Nephron progenitor cell (in vitro differentiated cells): ENCODE results near the gene SORBS1.

Experiments
- DNase-seq: peaks from one replicate; pipeline ENCODE4 v3.0.0; 2021
- H3K27ac Mint-ChIP-seq: 2 replicates; pipeline ENCODE4 v1.8.0; 2021; ENCODE audit warnings: mild to moderate bottlenecking, moderate library complexity, mixed read lengths
- H3K27me3 Mint-ChIP-seq: 2 replicates; pipeline ENCODE4 v1.8.0; 2021; ENCODE audit warnings: mild to moderate bottlenecking, low read depth, mixed read lengths; ENCODE audit not compliant: poor library complexity
- H3K36me3 Mint-ChIP-seq: 2 replicates; pipeline ENCODE4 v1.8.0; 2021; ENCODE audit warnings: low read depth, mixed read lengths
- H3K4me1 Mint-ChIP-seq: 2 replicates; pipeline ENCODE4 v1.8.0; 2021; ENCODE audit warnings: mixed read lengths
- H3K4me3 Mint-ChIP-seq: 2 replicates; pipeline ENCODE4 v1.8.0; 2021; ENCODE audit warnings: mild to moderate bottlenecking, moderate library complexity, mixed read lengths
- H3K9me3 Mint-ChIP-seq: 2 replicates; pipeline ENCODE4 v1.8.0; 2021; ENCODE audit warnings: mild to moderate bottlenecking, moderate library complexity, mixed read lengths
- CTCF ChIP-seq: fragments of 200-600 bp; sonication (generic); IDR thresholded peaks from 2 replicates; pipeline ENCODE4 v1.5.0; 2021; ENCODE audit warnings: antibody characterized with exemption

The SORBS1 gene

GRCh38 chr10:95524358-95525032 is 36.7 kb downstream of the SORBS1 start:
- H3K27ac Mint-ChIP-seq = no peak overlapping the region
- H3K27me3 Mint-ChIP-seq = no peaks in the 10 kb centered on the region

GRCh38 chr10:95522117-95522516 is 39.1 kb downstream of the SORBS1 start:
- H3K4me3 Mint-ChIP-seq = no peak overlapping the region
- H3K9me3 Mint-ChIP-seq = no peaks in the 10 kb centered on the region
- H3K36me3 Mint-ChIP-seq = no peaks in the 10 kb centered on the region
- no peaks in the 10 kb centered on the region for H3K4me1 Mint-ChIP-seq
- TF ChIP-seq CTCF = no peak
- DNase-seq = no peak
- no peak overlapping the region for H3K27ac Mint-ChIP-seq
- H3K27me3 Mint-ChIP-seq = no peaks in the 10 kb centered on the region

More at GRCh38 chr10:95524358-95525032, 36.7 kb downstream of the SORBS1 start:
- no peak overlapping the region for H3K4me3 Mint-ChIP-seq
- no peak for DNase-seq
- H3K36me3 Mint-ChIP-seq = no peaks in the 10 kb centered on the region
- TF ChIP-seq CTCF = no peak
- no peaks in the 10 kb centered on the region for H3K9me3 Mint-ChIP-seq
- peaks cover 4% of the 10 kb centered on the region for H3K4me1 Mint-ChIP-seq

GRCh38 chr10:95520617-95521016 is 40.6 kb downstream of the SORBS1 start:
- no peak overlapping the region for H3K27ac Mint-ChIP-seq
- H3K27me3 Mint-ChIP-seq = no peaks in the 10 kb centered on the region
- no peaks in the 10 kb centered on the region for H3K4me1 Mint-ChIP-seq
- no peaks in the 10 kb centered on the region for H3K9me3 Mint-ChIP-seq
- no peaks in the 10 kb centered on the region for H3K36me3 Mint-ChIP-seq
- H3K4me3 Mint-ChIP-seq = no peak overlapping the region
- no peak for DNase-seq
- TF ChIP-seq CTCF = no peak

- Mint-ChIP-seq H3K27ac (no peak overlapping the region), H3K4me1 (no peaks in the 10 kb centered on the region), H3K9me3 (no peaks in the 10 kb centered on the region), H3K27me3 (no peaks in the 10 kb centered on the region), H3K4me3 (no peak overlapping the region), H3K36me3 (no peaks in the 10 kb centered on the region)
- DNase-seq = no peak
- TF ChIP-seq CTCF = no peak
These were observed 42.4 kb downstream of the SORBS1 start for GRCh38 chr10:95518455-95519452.

- H3K9me3 Mint-ChIP-seq = no peaks in the 10 kb centered on the region
- no peak for DNase-seq
- no peak overlapping the region for H3K4me3 Mint-ChIP-seq
- TF ChIP-seq CTCF = no peak
- H3K4me1 Mint-ChIP-seq = no peaks in the 10 kb centered on the region
- H3K27ac Mint-ChIP-seq = no peak overlapping the region
- H3K36me3 Mint-ChIP-seq = no peaks in the 10 kb centered on the region
- H3K27me3 Mint-ChIP-seq = no peaks in the 10 kb centered on the region
These were observed 43.4 kb downstream of the SORBS1 start for GRCh38 chr10:95517536-95518454.
